ENCODE results near the gene FOXP1.

GRCh38 chr3:71045212-71045916, 538.2 kb downstream of the FOXP1 start:
- TF ChIP-seq CTCF (IDR thresholded peaks at IDR 0.05; ENCODE audit: poor library complexity): no peak
- no peak for TF ChIP-seq EZH2 (IDR thresholded peaks at IDR 0.05; ENCODE audit: borderline replicate concordance)
- no peak for TF ChIP-seq EZH2phosphoT487 (IDR thresholded peaks at IDR 0.05; ENCODE audit: low read depth, severe bottlenecking, unreplicated experiment)
